Neural crest cell (in vitro differentiated cells): ENCODE data around the gene GRB2. TPM values are rescaled to one million over a fixed set of nuclear protein-coding genes. Genes with fewer than 3 reads are reported as not detected.
"Not testable (repeated sequence)": the region's sequence is repeated elsewhere in the genome, so short reads cannot be mapped to it uniquely, and the experiment has no call there.

Experiments
- DNase-seq: peaks from one replicate; pipeline ENCODE4 v3.0.0; 2021; ENCODE audit warnings: low read depth, mixed read lengths, low spot score
- H3K27ac Mint-ChIP-seq: one replicate; pipeline ENCODE4 v1.8.0; 2021; ENCODE audit warnings: mild to moderate bottlenecking, mixed read lengths; ENCODE audit not compliant: unreplicated experiment
- H3K27me3 Mint-ChIP-seq: 2 replicates; pipeline ENCODE4 v1.8.0; 2021; ENCODE audit warnings: low read depth, mild to moderate bottlenecking, mixed read lengths
- H3K36me3 Mint-ChIP-seq: 2 replicates; pipeline ENCODE4 v1.8.0; 2021; ENCODE audit warnings: low read depth, mild to moderate bottlenecking, mixed read lengths
- H3K4me1 Mint-ChIP-seq: 2 replicates; pipeline ENCODE4 v1.8.0; 2021; ENCODE audit warnings: mixed read lengths
- H3K4me3 Mint-ChIP-seq: one replicate; pipeline ENCODE4 v1.8.0; 2021; ENCODE audit warnings: mild to moderate bottlenecking, mixed read lengths
- H3K9me3 Mint-ChIP-seq: 2 replicates; pipeline ENCODE4 v1.8.0; 2021; ENCODE audit warnings: mixed read lengths
- total RNA-seq: library from RNA; stranded (reverse); gene quantifications from 2 replicates; pipeline ENCODE4 v1.2.1, GENCODE V29; 2021
- TF ChIP-seq, protein P1 (sequence below): fragments of 200-600 bp; sonication (generic); conservative IDR thresholded peaks from 2 replicates; pipeline ENCODE4 v1.5.0; 2021; ENCODE audit warnings: antibody characterized with exemption, mild to moderate bottlenecking

Gene GRB2
- total RNA-seq, 1 donor from 2014 or later: 79.4 TPM

DNA sequence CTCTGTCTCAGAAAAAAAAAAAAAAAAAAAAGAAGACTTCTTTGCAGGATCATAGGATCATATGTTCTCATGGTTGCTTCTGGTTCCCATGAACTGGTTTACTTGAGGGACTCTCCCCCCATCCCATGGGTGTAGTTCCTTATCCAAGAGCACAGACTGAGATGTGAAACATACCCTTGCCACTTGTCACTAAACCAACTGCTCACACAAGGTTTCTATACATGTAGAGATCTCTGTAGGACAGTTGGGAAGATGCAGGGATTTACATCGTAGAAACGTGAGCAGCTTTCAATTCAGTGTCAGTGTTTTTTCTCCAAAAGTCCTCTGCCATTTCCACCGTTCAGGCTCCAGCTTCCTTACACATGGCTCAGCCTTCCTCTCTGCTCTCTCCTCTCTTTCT, 39.8 kb upstream of the GRB2 start:
- TF ChIP-seq, protein P1, sequence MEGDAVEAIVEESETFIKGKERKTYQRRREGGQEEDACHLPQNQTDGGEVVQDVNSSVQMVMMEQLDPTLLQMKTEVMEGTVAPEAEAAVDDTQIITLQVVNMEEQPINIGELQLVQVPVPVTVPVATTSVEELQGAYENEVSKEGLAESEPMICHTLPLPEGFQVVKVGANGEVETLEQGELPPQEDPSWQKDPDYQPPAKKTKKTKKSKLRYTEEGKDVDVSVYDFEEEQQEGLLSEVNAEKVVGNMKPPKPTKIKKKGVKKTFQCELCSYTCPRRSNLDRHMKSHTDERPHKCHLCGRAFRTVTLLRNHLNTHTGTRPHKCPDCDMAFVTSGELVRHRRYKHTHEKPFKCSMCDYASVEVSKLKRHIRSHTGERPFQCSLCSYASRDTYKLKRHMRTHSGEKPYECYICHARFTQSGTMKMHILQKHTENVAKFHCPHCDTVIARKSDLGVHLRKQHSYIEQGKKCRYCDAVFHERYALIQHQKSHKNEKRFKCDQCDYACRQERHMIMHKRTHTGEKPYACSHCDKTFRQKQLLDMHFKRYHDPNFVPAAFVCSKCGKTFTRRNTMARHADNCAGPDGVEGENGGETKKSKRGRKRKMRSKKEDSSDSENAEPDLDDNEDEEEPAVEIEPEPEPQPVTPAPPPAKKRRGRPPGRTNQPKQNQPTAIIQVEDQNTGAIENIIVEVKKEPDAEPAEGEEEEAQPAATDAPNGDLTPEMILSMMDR: no peak
- no peak overlapping the region for H3K27ac Mint-ChIP-seq
- no peak overlapping the region for H3K4me3 Mint-ChIP-seq
- H3K4me1 Mint-ChIP-seq: peaks cover 15% of the 10 kb centered on the region
- no peaks in the 10 kb centered on the region for H3K36me3 Mint-ChIP-seq
- no peaks in the 10 kb centered on the region for H3K9me3 Mint-ChIP-seq
- H3K27me3 Mint-ChIP-seq: no peaks in the 10 kb centered on the region
- DNase-seq: no peak

DNA sequence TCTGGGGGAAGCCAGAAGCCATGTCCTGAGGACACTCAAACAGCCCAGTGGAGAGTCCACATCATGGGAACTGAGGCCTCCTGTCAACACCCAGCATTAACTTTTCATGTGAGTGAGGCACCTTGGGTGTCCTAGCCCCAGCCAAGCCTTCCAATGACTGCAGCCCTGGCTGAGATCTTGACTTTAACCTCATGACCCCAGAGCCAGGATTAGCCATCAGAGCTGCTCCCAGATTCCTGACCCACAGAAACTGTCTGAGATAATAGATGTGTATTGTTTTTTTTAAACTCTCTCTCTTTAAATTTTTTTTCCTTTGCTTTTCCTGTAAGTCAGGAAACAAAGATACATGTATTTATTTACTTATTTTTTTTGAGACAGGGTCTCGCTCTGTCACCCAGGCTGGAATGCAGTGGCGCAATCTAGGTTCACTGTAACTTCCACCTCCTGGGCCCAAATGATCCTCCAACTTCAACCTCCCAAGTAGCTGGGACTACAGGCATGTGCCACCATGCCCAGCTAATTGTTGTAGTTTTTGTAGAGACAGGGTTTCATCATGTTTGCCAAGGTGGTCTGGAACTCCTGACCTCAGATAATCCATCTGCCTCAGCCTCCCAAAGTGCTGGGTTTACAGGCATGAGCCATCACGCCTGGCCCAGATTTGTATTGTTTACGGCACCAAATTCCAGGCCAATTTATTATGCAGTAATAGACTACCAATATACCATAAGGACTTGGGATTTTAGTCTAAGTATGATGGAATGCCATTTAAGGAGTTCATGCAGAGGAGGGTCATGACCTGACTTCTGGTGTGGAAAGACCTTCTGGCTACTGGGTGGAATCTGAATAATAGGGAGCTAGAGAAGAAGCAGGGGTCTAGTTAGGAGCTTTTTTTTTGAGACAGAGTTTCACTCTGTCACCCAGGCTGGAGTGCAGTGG, 37.0 kb upstream of the GRB2 start:
- no peak overlapping the region for H3K4me3 Mint-ChIP-seq
- TF ChIP-seq, protein P1: no peak
- no peak for DNase-seq
- no peaks in the 10 kb centered on the region for H3K36me3 Mint-ChIP-seq
- peaks cover 15% of the 10 kb centered on the region for H3K4me1 Mint-ChIP-seq
- H3K27ac Mint-ChIP-seq: no peak overlapping the region
- no peaks in the 10 kb centered on the region for H3K27me3 Mint-ChIP-seq
- H3K9me3 Mint-ChIP-seq: no peaks in the 10 kb centered on the region

DNA sequence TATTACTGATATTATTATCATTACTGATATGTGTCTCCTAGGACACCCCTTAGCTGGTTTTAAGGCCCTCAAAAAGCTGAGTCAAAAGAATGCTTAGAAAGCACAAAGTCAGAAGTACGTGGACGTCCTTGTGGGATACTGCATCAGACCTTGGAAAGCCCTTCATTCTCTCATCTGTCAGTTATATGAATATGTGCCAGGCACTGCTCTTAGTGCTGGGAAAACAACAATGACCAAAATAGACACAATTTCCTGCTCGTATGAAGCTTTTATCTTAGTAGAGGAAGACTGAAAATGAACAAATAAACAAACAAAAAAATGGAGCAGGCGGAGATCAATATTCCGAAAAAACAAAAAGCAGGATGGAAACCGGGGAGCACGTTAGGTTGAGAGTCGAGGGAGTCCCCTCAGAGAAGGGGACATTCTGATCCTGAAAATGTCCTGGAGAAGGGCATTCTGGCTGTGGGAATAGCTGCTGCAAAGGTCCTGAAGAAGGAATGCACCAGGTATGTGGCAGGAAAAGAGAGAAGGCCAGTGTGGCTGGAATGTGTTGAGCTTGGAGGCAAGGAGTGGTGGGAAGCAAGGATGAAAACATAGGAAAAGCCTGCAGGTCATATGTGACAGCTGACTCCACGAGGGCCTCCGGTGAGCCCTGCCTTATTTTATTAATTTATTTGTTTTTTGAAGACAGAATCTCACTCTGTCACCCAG, 35.4 kb upstream of the GRB2 start:
- TF ChIP-seq, protein P1: no peak
- no peak overlapping the region for H3K4me3 Mint-ChIP-seq
- peaks cover 15% of the 10 kb centered on the region for H3K4me1 Mint-ChIP-seq
- H3K27ac Mint-ChIP-seq: no peak overlapping the region
- DNase-seq: no peak
- H3K27me3 Mint-ChIP-seq: no peaks in the 10 kb centered on the region
- no peaks in the 10 kb centered on the region for H3K9me3 Mint-ChIP-seq
- H3K36me3 Mint-ChIP-seq: no peaks in the 10 kb centered on the region

DNA sequence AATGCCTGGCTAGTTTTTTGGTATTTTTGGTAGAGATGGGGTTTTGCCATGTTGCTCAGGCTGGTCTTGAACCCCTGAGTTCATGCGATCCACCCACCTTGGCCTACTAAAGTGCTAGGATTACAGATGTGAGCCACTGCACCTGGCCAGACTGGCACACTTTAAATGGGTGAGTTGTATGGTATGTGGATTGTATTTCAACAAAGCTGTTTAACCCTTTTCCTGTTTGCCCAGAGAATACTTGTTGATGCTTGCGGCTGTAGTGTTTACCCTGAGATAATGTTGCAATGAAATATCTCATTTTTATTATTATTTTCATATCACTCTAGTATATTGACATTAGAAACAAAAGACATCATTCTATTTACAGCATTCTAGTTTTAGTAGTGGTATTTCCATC, 33.8 kb upstream of the GRB2 start:
- Mint-ChIP-seq H3K4me1 (peaks cover 12% of the 10 kb centered on the region), H3K36me3 (no peaks in the 10 kb centered on the region), H3K27ac (no peak overlapping the region), H3K27me3 (no peaks in the 10 kb centered on the region), H3K9me3 (no peaks in the 10 kb centered on the region), H3K4me3 (no peak overlapping the region)
- TF ChIP-seq, protein P1: no peak
- no peak for DNase-seq

DNA sequence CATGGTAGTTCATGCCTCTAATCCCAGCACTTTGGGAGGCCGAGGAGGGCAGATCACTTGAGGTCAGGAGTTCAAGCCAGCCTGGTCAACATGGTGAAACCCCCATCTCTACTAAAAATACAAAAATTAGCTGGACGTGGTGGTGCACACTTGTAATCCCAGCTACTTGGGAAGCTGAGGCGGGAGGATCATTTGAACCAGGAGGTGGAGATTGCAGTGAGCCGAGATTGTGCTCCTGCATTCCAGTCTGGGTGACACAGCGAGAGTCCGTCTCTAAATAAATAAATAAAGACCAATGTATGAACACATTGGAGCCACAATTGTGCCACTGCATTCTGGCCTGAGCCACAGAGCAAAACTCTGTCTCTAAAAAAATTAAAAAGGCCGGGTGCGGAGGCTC, 31.9 kb upstream of the GRB2 start:
- H3K27me3 Mint-ChIP-seq, DNase-seq, H3K36me3 Mint-ChIP-seq, H3K4me1 Mint-ChIP-seq, H3K4me3 Mint-ChIP-seq, H3K27ac Mint-ChIP-seq, H3K9me3 Mint-ChIP-seq: not testable (repeated sequence)

DNA sequence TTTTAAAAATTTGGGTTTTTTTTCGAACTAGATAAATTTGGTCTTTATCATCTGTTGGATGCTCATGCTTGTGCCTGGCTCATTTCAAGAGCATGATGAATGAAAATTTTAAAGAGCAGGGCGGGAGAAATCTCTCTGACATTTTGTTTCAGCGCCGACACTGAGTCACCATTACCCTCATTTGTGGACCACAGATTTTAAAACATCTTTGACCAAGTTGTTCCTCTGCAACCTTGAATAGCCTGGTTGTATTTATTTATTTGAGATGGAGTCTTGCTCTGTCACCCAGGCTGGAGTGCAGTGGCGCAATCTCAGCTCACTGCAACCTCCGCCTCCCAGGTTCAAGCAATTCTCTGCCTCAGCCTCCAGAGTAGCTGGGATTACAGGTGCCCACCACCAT, 29.0 kb upstream of the GRB2 start:
- H3K4me1 Mint-ChIP-seq: peaks cover 17% of the 10 kb centered on the region

More for the DNA sequence above, 29.0 kb upstream of the GRB2 start:
- H3K9me3 Mint-ChIP-seq, H3K36me3 Mint-ChIP-seq, H3K4me3 Mint-ChIP-seq, DNase-seq, H3K27ac Mint-ChIP-seq, H3K27me3 Mint-ChIP-seq: not testable (repeated sequence)
